H1 (cell line): ENCODE results near the gene GGA3. TPM values are rescaled to one million over a fixed set of nuclear protein-coding genes. Genes with fewer than 3 reads are reported as not detected.

Experiments
- BCL11A ChIP-seq, 2 experiments: IDR thresholded peaks; one replicate each; pipeline ENCODE4 v1.6.1; 2011; ENCODE audit warnings: low read depth in 2 of 2, low read length in 2 of 2, mild to moderate bottlenecking in 2 of 2
- CHD1 ChIP-seq: IDR thresholded peaks from 2 replicates; pipeline ENCODE4 v1.6.1; 2012; ENCODE audit warnings: low read depth, low read length, improper control_type of control experiment
- CTBP2 ChIP-seq: IDR thresholded peaks from 2 replicates; pipeline ENCODE4 v1.7.0; 2011; ENCODE audit warnings: borderline replicate concordance, mild to moderate bottlenecking, moderate library complexity, mixed read lengths, low read length; ENCODE audit not compliant: insufficient read depth, insufficient read length
- E2F6 ChIP-seq: IDR thresholded peaks from 2 replicates; pipeline ENCODE4 v1.6.1; 2012; ENCODE audit warnings: inconsistent platforms
- EP300 ChIP-seq, 2 experiments: IDR thresholded peaks; 1 replicate in 1 of 2; 2 replicates in 1 of 2; pipeline ENCODE4 v1.6.1; 2011 to 2012; ENCODE audit warnings: low read depth in 2 of 2, low read length in 2 of 2, mild to moderate bottlenecking in 2 of 2, borderline replicate concordance in 1 of 2, inconsistent platforms in 1 of 2, moderate library complexity in 1 of 2
- FOSL1 ChIP-seq: IDR thresholded peaks from 2 replicates; pipeline ENCODE4 v1.6.1; 2011; ENCODE audit warnings: mild to moderate bottlenecking, low read depth, low read length, moderate library complexity; ENCODE audit not compliant: insufficient read depth
- MAFK ChIP-seq: IDR thresholded peaks from 2 replicates; pipeline ENCODE4 v1.6.1; 2012; ENCODE audit warnings: low read depth, mild to moderate bottlenecking, improper control_type of control experiment, low read length
- MAX ChIP-seq: IDR thresholded peaks from 2 replicates; pipeline ENCODE4 v1.6.1; 2012; ENCODE audit warnings: inconsistent platforms
- PHF8 ChIP-seq: fragments of 200-600 bp; sonication (generic); conservative IDR thresholded peaks from 2 replicates; pipeline ENCODE4 v1.7.1; 2012; ENCODE audit warnings: low read depth, mild to moderate bottlenecking, inconsistent platforms, low read length, moderate library complexity
- POLR2AphosphoS5 ChIP-seq: IDR thresholded peaks from 2 replicates; pipeline ENCODE4 v1.6.1; 2011; ENCODE audit warnings: low read depth, low read length
- POU5F1 ChIP-seq: IDR thresholded peaks from 2 replicates; pipeline ENCODE4 v1.6.1; 2011; ENCODE audit warnings: low read depth, mild to moderate bottlenecking, low read length, moderate library complexity
- RNF2 ChIP-seq: fragments of 200-900, 300-1000 bp; sonication (generic); IDR thresholded peaks from 2 replicates; pipeline ENCODE4 v1.7.1; 2016; ENCODE audit warnings: borderline replicate concordance, low read depth, mild to moderate bottlenecking, antibody characterized with exemption, low read length; ENCODE audit not compliant: poor library complexity, severe bottlenecking; ENCODE audit errors: missing control alignments
- SP4 ChIP-seq: IDR thresholded peaks from 2 replicates; pipeline ENCODE4 v1.6.1; 2012; ENCODE audit warnings: low read length, inconsistent platforms
- SRF ChIP-seq: IDR thresholded peaks from 2 replicates; pipeline ENCODE4 v1.6.1; 2011; ENCODE audit warnings: mild to moderate bottlenecking, low read depth, low read length, moderate library complexity
- SUZ12 ChIP-seq: fragments of 200-600 bp; sonication (generic); IDR thresholded peaks from 2 replicates; pipeline ENCODE4 v1.6.1; 2012; ENCODE audit warnings: mild to moderate bottlenecking, inconsistent platforms, low read length, moderate library complexity, mixed read lengths
- TAF1 ChIP-seq: IDR thresholded peaks from 2 replicates; pipeline ENCODE4 v1.6.1; 2011; ENCODE audit warnings: mild to moderate bottlenecking, low read depth, low read length
- polyA plus RNA-seq, 7 experiments: library from polyadenylated mRNA; depleted of rRNA in 3 of 7; stranded (reverse) in 5 of 7; unstranded in 2 of 7; fragments of >200 nt in 5 of 7; fragments of 200-250 nt in 2 of 7; gene quantifications; 1 replicate in 5 of 7; 2 replicates in 1 of 7; 4 replicates in 1 of 7; pipeline versions ENCODE4 v1.2.1 to v1.2.3, GENCODE V29; 2011 to 2013; ENCODE audit warnings: missing spikeins in 2 of 7, mixed read lengths in 2 of 7
- total RNA-seq: library from RNA; stranded (reverse); fragmentation: NEBNext Ultra II Directional; extraction: Animal tissue kit (Norgen Biotek cat#: 25700); gene quantifications from 2 replicates; pipeline ENCODE4 v1.2.1, GENCODE V29; 2021

GGA3 gene
- total and polyA plus RNA-seq, 2 of the 8 experiments (the other 6 are each of a cell fraction or from before 2014, with no cell fraction given) = 40.6 to 60.0 TPM

- no peak for TF ChIP-seq EP300 (IDR thresholded peaks at IDR 0.05; ENCODE audit: borderline replicate concordance in 1 of 2, low read depth in 2 of 2, low read length in 2 of 2)
- TF ChIP-seq SP4 = no peak
- no peak for TF ChIP-seq FOSL1
- no peak for TF ChIP-seq MAFK
- no peak for TF ChIP-seq POLR2AphosphoS5
- TF ChIP-seq BCL11A (IDR thresholded peaks at IDR 0.05; ENCODE audit: low read depth in 2 of 2, low read length in 2 of 2) = no peak
- peak; percentile 81 for TF ChIP-seq SRF
- TF ChIP-seq PHF8 = peak; percentile 31; the same call in 1 of the 2 replicates
- 0 out of 2 replicates have a peak, but pooled peaks have one; percentile 9 for TF ChIP-seq MAX
- no peak for TF ChIP-seq SUZ12
- TF ChIP-seq CTBP2 = no peak
- no peak for TF ChIP-seq CHD1
- TF ChIP-seq TAF1 = no peak
- TF ChIP-seq E2F6 = 0 out of 2 replicates have a peak, but pooled peaks have one; percentile 7
- no peak for TF ChIP-seq RNF2
- no peak for TF ChIP-seq POU5F1
These were observed 10.0 kb upstream of the GGA3 start (continued) for GRCh38 chr17:75271233-75271954.
